A549 (cell line): Measurements from ENCODE around the gene TTF2. TPM values are rescaled to one million over a fixed set of nuclear protein-coding genes. Genes with fewer than 3 reads are reported as not detected.

ENCODE experiments used
- ATAC-seq, 2 experiments: fragments of 200-7000 bp in 1 of 2; fragments of >200 bp in 1 of 2; cut with Nextera tagmentation in 1 of 2; cut with Tn5 transposase in 1 of 2; 3 replicates each; pipeline versions ENCODE4 v1.8.0 to v1.9.1; 2018 to 2020; ENCODE audit warnings: mild to moderate bottlenecking in 1 of 2, moderate library complexity in 1 of 2
- CTCF ChIA-PET: fragments of 300-600 bp; sonication (Branson Sonifier 250); formaldehyde crosslinking; extraction: SDS; loops from one replicate; lab custom pipeline; 2021; ENCODE audit warnings: antibody characterized with exemption, inconsistent platforms; lab: Yijun Ruan, JAX
- POLR2A ChIA-PET: fragments of 350-600 bp; formaldehyde crosslinking; extraction: SDS; loops from one replicate; lab custom pipeline; 2021; ENCODE audit warnings: antibody characterized with exemption, inconsistent platforms; lab: Yijun Ruan, JAX
- DNase-seq, 2 experiments: peaks; one replicate each; pipeline versions ENCODE4 v3.0.0 to v3.0.0-alpha.2; 2011 to 2016; ENCODE audit warnings: low read depth in 1 of 2, low spot score in 1 of 2
- FAIRE-seq: peaks from 2 replicates; lab custom pipeline; 2011; peaks lifted over from hg19 to GRCh38; lab: Jason Lieb, UNC
- H3K27ac ChIP-seq, 2 experiments: fragments of >200 bp; sonication (Bioruptor Twin); formaldehyde crosslinking; 3 replicates each; pipeline ENCODE4 v1.5.1; 2016 to 2017
- H3K4me1 ChIP-seq: fragments of >200 bp; sonication (Bioruptor Twin); formaldehyde crosslinking; 3 replicates; pipeline ENCODE4 v1.6.1; 2016
- H3K4me2 ChIP-seq: fragments of >200 bp; sonication (Bioruptor Twin); formaldehyde crosslinking; 3 replicates; pipeline ENCODE4 v1.6.1; 2016
- H3K4me3 ChIP-seq: fragments of >200 bp; sonication (Bioruptor Twin); formaldehyde crosslinking; 3 replicates; pipeline ENCODE4 v1.5.1; 2016
- H3K9me3 ChIP-seq: fragments of >200 bp; sonication (Bioruptor Twin); formaldehyde crosslinking; 3 replicates; pipeline ENCODE4 v1.6.1; 2016
- BHLHE40 ChIP-seq: IDR thresholded peaks from 2 replicates; pipeline ENCODE4 v1.6.1; 2012; ENCODE audit warnings: low read depth, low read length, inconsistent platforms
- CHD2 ChIP-seq: fragments of 150-350 bp; IDR thresholded peaks from 2 replicates; pipeline ENCODE4 v1.6.1; 2014; ENCODE audit warnings: low read length; ENCODE audit not compliant: partially characterized antibody
- CHD4 ChIP-seq: fragments of 200-600 bp; sonication (generic); IDR thresholded peaks from 2 replicates; pipeline ENCODE4 v1.6.1; 2016; ENCODE audit warnings: antibody characterized with exemption, mild to moderate bottlenecking, borderline replicate concordance
- E2F6 ChIP-seq: IDR thresholded peaks from 2 replicates; pipeline ENCODE4 v1.6.1; 2012; ENCODE audit warnings: low read depth, borderline replicate concordance
- EHMT2 ChIP-seq: fragments of 200-600 bp; sonication (generic); IDR thresholded peaks from 2 replicates; pipeline ENCODE4 v1.6.1; 2016; ENCODE audit warnings: antibody characterized with exemption, low read depth, mild to moderate bottlenecking, moderate library complexity
- FOSB ChIP-seq: fragments of 250-450 bp; sonication (Bioruptor Pico); IDR thresholded peaks from 2 replicates; pipeline ENCODE4 v1.5.0; 2020; ENCODE audit warnings: mild to moderate bottlenecking, moderate library complexity
- FOXS1 ChIP-seq: fragments of 250-450 bp; sonication (Bioruptor Pico); IDR thresholded peaks from 2 replicates; pipeline ENCODE4 v1.5.0; 2020; ENCODE audit warnings: mild to moderate bottlenecking, moderate library complexity
- HDAC2 ChIP-seq: fragments of 200-600 bp; sonication (generic); IDR thresholded peaks from 2 replicates; pipeline ENCODE4 v1.6.1; 2016
- HEYL ChIP-seq: fragments of 250-450 bp; sonication (Bioruptor Pico); IDR thresholded peaks from 2 replicates; pipeline ENCODE4 v1.8.0; 2021; ENCODE audit warnings: mild to moderate bottlenecking, moderate library complexity
- HOXA7 ChIP-seq: fragments of 250-450 bp; sonication (Bioruptor Pico); IDR thresholded peaks from 2 replicates; pipeline ENCODE4 v1.5.0; 2020; ENCODE audit warnings: mild to moderate bottlenecking, moderate library complexity
- JUN ChIP-seq, 2 experiments: fragments of >200 bp; sonication (Bioruptor Twin); formaldehyde crosslinking; IDR thresholded peaks; 2 replicates in 1 of 2; 3 replicates in 1 of 2; pipeline ENCODE4 v1.6.1; 2016 to 2017
- KDM5A ChIP-seq: fragments of 200-600 bp; sonication (generic); IDR thresholded peaks from 2 replicates; pipeline ENCODE4 v1.6.1; 2016; ENCODE audit warnings: antibody characterized with exemption, mild to moderate bottlenecking
- MAFK ChIP-seq: fragments of 450-650 bp; IDR thresholded peaks from 2 replicates; pipeline ENCODE4 v1.6.1; 2014; ENCODE audit not compliant: partially characterized antibody
- MAZ ChIP-seq: fragments of 150-350 bp; IDR thresholded peaks from 2 replicates; pipeline ENCODE4 v1.6.1; 2014; ENCODE audit warnings: antibody characterized with exemption, low read depth, low read length, borderline replicate concordance
- NFE2L2 ChIP-seq: fragments of 150-350 bp; conservative IDR thresholded peaks from 2 replicates; pipeline ENCODE4 v1.6.1; 2014; ENCODE audit warnings: low read length
- NPAS2 ChIP-seq: fragments of 250-450 bp; sonication (Bioruptor Pico); IDR thresholded peaks from 2 replicates; pipeline ENCODE4 v1.8.0; 2022; ENCODE audit warnings: mild to moderate bottlenecking, moderate library complexity, borderline replicate concordance
- NR3C1 ChIP-seq: fragments of >200 bp; sonication (Bioruptor Twin); formaldehyde crosslinking; IDR thresholded peaks from 3 replicates; pipeline ENCODE4 v1.6.1; 2017
- POLR2AphosphoS2 ChIP-seq: conservative IDR thresholded peaks from 2 replicates; pipeline ENCODE4 v1.6.1; 2012; ENCODE audit warnings: low read length, improper control_type of control experiment, inconsistent platforms
- RAD21 ChIP-seq, 2 experiments: fragments of >200 bp in 1 of 2; sonication (Bioruptor Twin) in 1 of 2; formaldehyde crosslinking in 1 of 2; IDR thresholded peaks in 1 of 2; conservative IDR thresholded peaks in 1 of 2; 2 replicates in 1 of 2; 3 replicates in 1 of 2; pipeline ENCODE4 v1.6.1; 2012 to 2018; ENCODE audit warnings: inconsistent platforms in 1 of 2
- RCOR1 ChIP-seq: fragments of 150-350 bp; IDR thresholded peaks from 2 replicates; pipeline ENCODE4 v1.6.1; 2014; ENCODE audit warnings: antibody characterized with exemption, low read length, low read depth
- RNF2 ChIP-seq: fragments of 200-600 bp; sonication (generic); IDR thresholded peaks from 2 replicates; pipeline ENCODE4 v1.6.1; 2016; ENCODE audit warnings: low read depth, mild to moderate bottlenecking, antibody characterized with exemption, moderate library complexity, borderline replicate concordance
- SMC3 ChIP-seq: fragments of >200 bp; sonication (Bioruptor Twin); formaldehyde crosslinking; IDR thresholded peaks from 3 replicates; pipeline ENCODE4 v1.6.1; 2018; ENCODE audit warnings: inconsistent platforms
- SREBF2 ChIP-seq: fragments of 450-650 bp; IDR thresholded peaks from 2 replicates; pipeline ENCODE4 v1.6.1; 2014; ENCODE audit warnings: mild to moderate bottlenecking, moderate library complexity
- ZC3H11A ChIP-seq: fragments of 450-650 bp; IDR thresholded peaks from 2 replicates; pipeline ENCODE4 v1.6.1; 2014; ENCODE audit warnings: antibody characterized with exemption, mild to moderate bottlenecking
- ZFP36 ChIP-seq: fragments of 450-650 bp; IDR thresholded peaks from 2 replicates; pipeline ENCODE4 v1.6.1; 2014; ENCODE audit warnings: borderline replicate concordance; ENCODE audit not compliant: partially characterized antibody
- ZNF302 ChIP-seq: fragments of 250-450 bp; sonication (Bioruptor Pico); IDR thresholded peaks from 2 replicates; pipeline ENCODE4 v1.9.0; 2021; ENCODE audit warnings: inconsistent platforms, mild to moderate bottlenecking, moderate library complexity
- ZSCAN20 ChIP-seq: fragments of 250-450 bp; sonication (Bioruptor Pico); IDR thresholded peaks from 2 replicates; pipeline ENCODE4 v1.8.0; 2022; ENCODE audit warnings: mild to moderate bottlenecking, moderate library complexity
- WGBS: methylation state at CpG from one replicate; pipeline ENCODE4 v1.1.6; 2017; ENCODE audit errors: missing lambda C conversion rate; 5-methylcytosine and 5-hydroxymethylcytosine counted together
- polyA plus RNA-seq, 4 experiments: library from polyadenylated mRNA; depleted of rRNA in 3 of 4; stranded (reverse); fragments of >200 nt; fragmentation: RNase III in 1 of 4; extraction: RNeasy Plus Mini Kit Qiagen cat#74134 plus additional on column Dnase treatment in 1 of 4; gene quantifications; 2 replicates in 3 of 4; 3 replicates in 1 of 4; pipeline ENCODE4 v1.2.3, GENCODE V29; 2011 to 2017
- TF ChIP-seq, protein P1 (sequence below): fragments of >200 bp; sonication (Bioruptor Twin); formaldehyde crosslinking; IDR thresholded peaks from 3 replicates; pipeline ENCODE4 v1.5.1; 2016
- TF ChIP-seq, protein P2 (sequence below): fragments of 450-650 bp; IDR thresholded peaks from 2 replicates; pipeline ENCODE4 v1.6.1; 2014; ENCODE audit warnings: antibody characterized with exemption

Gene TTF2
- polyA plus RNA-seq, 2 of the 4 experiments (the other 2 are of a cell fraction): 16.5 to 26.6 TPM

DNA sequence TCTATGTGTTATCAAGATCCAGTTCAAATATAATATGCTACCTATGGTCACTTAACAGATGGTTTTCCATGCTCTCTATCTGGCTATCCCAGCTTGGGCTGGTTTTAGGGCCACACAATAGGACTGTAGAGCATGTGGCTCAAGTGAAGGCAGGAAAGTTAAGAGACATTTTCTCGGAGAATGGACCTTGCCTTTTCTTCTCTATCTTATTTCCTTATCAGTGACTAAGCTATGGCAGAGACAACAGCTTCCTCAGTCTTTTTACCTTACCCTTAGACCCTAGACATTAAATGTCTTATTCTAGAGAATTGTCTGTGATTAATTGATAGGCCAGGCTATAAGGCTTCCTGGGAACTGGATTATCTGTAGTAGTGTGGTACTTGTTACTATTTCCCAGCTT lies 30.4 kb upstream of the TTF2 start:
- no peak for DNase-seq

DNA sequence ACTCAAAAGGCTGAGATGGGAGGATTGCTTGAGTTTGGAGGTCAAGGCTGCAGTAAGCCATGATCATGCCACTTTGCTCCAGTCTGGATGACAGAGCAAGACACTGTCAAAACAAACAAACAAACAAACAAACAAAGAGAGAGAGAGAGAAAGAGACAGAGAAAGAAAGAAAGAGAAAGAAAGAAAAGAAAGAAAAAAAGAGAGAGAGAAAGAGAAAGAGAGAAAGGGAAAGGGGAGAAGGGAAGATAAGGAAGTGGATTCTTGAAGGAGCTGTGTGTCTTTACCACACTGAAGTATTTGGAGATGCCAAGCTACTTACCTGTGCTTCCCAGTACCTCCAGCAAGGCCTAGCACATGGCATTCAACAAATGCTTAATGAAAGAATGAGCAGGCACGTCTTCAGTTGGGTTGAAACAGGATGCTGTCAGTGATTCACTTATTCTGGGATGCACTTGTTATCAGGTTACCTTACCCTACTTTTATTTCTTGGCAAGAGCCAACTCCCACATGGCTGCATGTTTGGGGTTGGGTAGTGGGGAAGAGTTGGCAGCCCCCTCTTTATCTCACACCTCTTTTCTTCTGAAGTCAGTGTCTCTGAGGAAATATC lies 29.8 kb upstream of the TTF2 start:
- 30% methylated on average over 1 of the region's 1 CpG for WGBS
- FAIRE-seq: no peak
- no peak for DNase-seq
- ChIA-PET POLR2A (no interaction called here), CTCF (interaction anchor here (0.5 kb wide), 1 partner anchor 236 kb away, joined by 4 read pairs; no protein-coding TSS in a partner anchor)
- no peak overlapping the region for H3K4me3 ChIP-seq
- H3K4me1 ChIP-seq: no peaks in the 10 kb centered on the region
- H3K9me3 ChIP-seq: no peaks in the 10 kb centered on the region
- H3K4me2 ChIP-seq: no peak overlapping the region
- no peak overlapping the region for H3K27ac ChIP-seq
- no peak for ATAC-seq
- TF ChIP-seq POLR2AphosphoS2 (no peak), E2F6 (no peak), HOXA7 (CRISPR knock-in tag) (no peak), ZC3H11A (no peak), NFE2L2 (no peak), FOSB (CRISPR knock-in tag) (no peak), RAD21 (conservative IDR thresholded peaks at IDR 0.05 in 1 of 2, IDR thresholded peaks at IDR 0.05 in 1 of 2) (no peak), EHMT2 (no peak), SMC3 (no peak), KDM5A (no peak), MAFK (no peak), SREBF2 (no peak), NR3C1 (no peak), NPAS2 (no peak), MAZ (no peak)
- TF ChIP-seq, protein P1, sequence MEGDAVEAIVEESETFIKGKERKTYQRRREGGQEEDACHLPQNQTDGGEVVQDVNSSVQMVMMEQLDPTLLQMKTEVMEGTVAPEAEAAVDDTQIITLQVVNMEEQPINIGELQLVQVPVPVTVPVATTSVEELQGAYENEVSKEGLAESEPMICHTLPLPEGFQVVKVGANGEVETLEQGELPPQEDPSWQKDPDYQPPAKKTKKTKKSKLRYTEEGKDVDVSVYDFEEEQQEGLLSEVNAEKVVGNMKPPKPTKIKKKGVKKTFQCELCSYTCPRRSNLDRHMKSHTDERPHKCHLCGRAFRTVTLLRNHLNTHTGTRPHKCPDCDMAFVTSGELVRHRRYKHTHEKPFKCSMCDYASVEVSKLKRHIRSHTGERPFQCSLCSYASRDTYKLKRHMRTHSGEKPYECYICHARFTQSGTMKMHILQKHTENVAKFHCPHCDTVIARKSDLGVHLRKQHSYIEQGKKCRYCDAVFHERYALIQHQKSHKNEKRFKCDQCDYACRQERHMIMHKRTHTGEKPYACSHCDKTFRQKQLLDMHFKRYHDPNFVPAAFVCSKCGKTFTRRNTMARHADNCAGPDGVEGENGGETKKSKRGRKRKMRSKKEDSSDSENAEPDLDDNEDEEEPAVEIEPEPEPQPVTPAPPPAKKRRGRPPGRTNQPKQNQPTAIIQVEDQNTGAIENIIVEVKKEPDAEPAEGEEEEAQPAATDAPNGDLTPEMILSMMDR: no peak
- TF ChIP-seq, protein P2, sequence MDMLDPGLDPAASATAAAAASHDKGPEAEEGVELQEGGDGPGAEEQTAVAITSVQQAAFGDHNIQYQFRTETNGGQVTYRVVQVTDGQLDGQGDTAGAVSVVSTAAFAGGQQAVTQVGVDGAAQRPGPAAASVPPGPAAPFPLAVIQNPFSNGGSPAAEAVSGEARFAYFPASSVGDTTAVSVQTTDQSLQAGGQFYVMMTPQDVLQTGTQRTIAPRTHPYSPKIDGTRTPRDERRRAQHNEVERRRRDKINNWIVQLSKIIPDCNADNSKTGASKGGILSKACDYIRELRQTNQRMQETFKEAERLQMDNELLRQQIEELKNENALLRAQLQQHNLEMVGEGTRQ: no peak

More for the DNA sequence above, 30.4 kb upstream of the TTF2 start:
- no peak for FAIRE-seq
- Histone ChIP-seq H3K4me1 (no peaks in the 10 kb centered on the region), H3K27ac (no peak overlapping the region), H3K4me3 (no peak overlapping the region), H3K4me2 (no peak overlapping the region), H3K9me3 (no peaks in the 10 kb centered on the region)
- no peak for ATAC-seq
- ChIA-PET CTCF (interaction anchor here (0.5 kb wide), 1 partner anchor 235 kb away, joined by 4 read pairs; no protein-coding TSS in a partner anchor), POLR2A (no interaction called here)
- 46% methylated on average over 1 of the region's 1 CpG for WGBS
- TF ChIP-seq RNF2: no peak
- TF ChIP-seq, protein P1: no peak
- no peak for TF ChIP-seq HDAC2
- TF ChIP-seq MAFK: no peak
- no peak for TF ChIP-seq CHD2
- TF ChIP-seq JUN (IDR thresholded peaks at IDR 0.05): no peak
- no peak for TF ChIP-seq RAD21 (conservative IDR thresholded peaks at IDR 0.05 in 1 of 2, IDR thresholded peaks at IDR 0.05 in 1 of 2)
- TF ChIP-seq ZSCAN20: no peak
- no peak for TF ChIP-seq POLR2AphosphoS2
- no peak for TF ChIP-seq CHD4
- no peak for TF ChIP-seq BHLHE40
- no peak for TF ChIP-seq ZNF302 (CRISPR knock-in tag)
- no peak for TF ChIP-seq RCOR1
- TF ChIP-seq MAZ: no peak
- no peak for TF ChIP-seq FOXS1 (CRISPR knock-in tag)
- no peak for TF ChIP-seq ZFP36
- TF ChIP-seq FOSB (CRISPR knock-in tag): no peak
- TF ChIP-seq SMC3: no peak
- TF ChIP-seq HEYL (CRISPR knock-in tag): no peak
- TF ChIP-seq NPAS2: no peak
